ENCODE measurements around the gene VWA8.

DNA sequence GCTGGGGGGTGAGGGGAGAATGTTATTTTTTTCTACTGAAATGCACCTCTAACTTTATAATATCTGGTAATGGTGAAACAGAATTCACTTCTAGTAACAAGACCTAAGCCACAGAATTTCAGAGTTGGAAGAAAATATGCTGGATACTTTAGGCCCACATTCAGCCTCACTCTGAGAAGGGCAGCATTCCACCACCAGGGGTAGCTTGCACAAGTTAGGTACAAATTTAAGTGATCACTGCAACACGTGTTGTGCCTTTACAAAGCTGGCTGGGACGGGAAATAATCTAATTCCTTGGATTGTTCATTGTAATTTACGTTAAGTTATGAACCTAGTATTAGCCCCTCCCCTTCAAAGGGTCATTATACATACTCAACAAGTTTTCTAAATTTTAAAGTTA is 311.2 kb downstream of the VWA8 start:
- TF ChIP-seq, protein P1, sequence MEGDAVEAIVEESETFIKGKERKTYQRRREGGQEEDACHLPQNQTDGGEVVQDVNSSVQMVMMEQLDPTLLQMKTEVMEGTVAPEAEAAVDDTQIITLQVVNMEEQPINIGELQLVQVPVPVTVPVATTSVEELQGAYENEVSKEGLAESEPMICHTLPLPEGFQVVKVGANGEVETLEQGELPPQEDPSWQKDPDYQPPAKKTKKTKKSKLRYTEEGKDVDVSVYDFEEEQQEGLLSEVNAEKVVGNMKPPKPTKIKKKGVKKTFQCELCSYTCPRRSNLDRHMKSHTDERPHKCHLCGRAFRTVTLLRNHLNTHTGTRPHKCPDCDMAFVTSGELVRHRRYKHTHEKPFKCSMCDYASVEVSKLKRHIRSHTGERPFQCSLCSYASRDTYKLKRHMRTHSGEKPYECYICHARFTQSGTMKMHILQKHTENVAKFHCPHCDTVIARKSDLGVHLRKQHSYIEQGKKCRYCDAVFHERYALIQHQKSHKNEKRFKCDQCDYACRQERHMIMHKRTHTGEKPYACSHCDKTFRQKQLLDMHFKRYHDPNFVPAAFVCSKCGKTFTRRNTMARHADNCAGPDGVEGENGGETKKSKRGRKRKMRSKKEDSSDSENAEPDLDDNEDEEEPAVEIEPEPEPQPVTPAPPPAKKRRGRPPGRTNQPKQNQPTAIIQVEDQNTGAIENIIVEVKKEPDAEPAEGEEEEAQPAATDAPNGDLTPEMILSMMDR (IDR thresholded peaks at IDR 0.05 in 8 of 11, conservative IDR thresholded peaks at IDR 0.05 in 3 of 11) = no peak
- TF ChIP-seq POLR2A (IDR thresholded peaks at IDR 0.05) = no peak
